ENCODE results near the gene IRX6. TPM values are rescaled to one million over a fixed set of nuclear protein-coding genes. Genes with fewer than 3 reads are reported as not detected.

IRX6 gene
- total and polyA plus RNA-seq, 2 of the 4 experiments (the other 2 are of a cell fraction) = not detected

- WGBS, 2 experiments (ENCODE audit: extremely low coverage in 2 of 2, insufficient read length in 1 of 2) = 2% methylated on average over 7 of the region's 26 CpGs; no CpG with 5 or more reads in 1 of the 2 experiments
- H2BK120ac ChIP-seq (ENCODE audit: low read depth, low read length) = no peak overlapping the region
- H2BK15ac ChIP-seq (ENCODE audit: low read depth, low read length) = no peak overlapping the region
- no peak overlapping the region for H2BK5ac ChIP-seq (ENCODE audit: low read depth, low read length, poor library complexity, severe bottlenecking)
- no peak overlapping the region for H3K14ac ChIP-seq (replicated peaks; ENCODE audit: low read depth, low read length)
- TF ChIP-seq POLR2A (IDR thresholded peaks at IDR 0.05; ENCODE audit: low read depth, low read length) = no peak
- TF ChIP-seq CTCF (conservative IDR thresholded peaks at IDR 0.05; ENCODE audit: low read depth, low read length) = peak; percentile 37
- TF ChIP-seq RAD21 (IDR thresholded peaks at IDR 0.05; ENCODE audit: low read length) = peak; percentile 43
- no peak for TF ChIP-seq CHD1 (IDR thresholded peaks at IDR 0.05; ENCODE audit: low read depth, low read length)
- no peak for TF ChIP-seq BHLHE40 (IDR thresholded peaks at IDR 0.05; ENCODE audit: low read depth, low read length)
- TF ChIP-seq NFE2L2 (IDR thresholded peaks at IDR 0.05; ENCODE audit: low read depth, low read length) = no peak
- no peak overlapping the region for H4K8ac ChIP-seq (ENCODE audit: low read depth in 2 of 2, low read length in 2 of 2)
- no peaks in the 10 kb centered on the region for H3K79me1 ChIP-seq (ENCODE audit: low read depth in 1 of 2, low read length in 2 of 2)
- H3K36me3 ChIP-seq (ENCODE audit: control insufficient read depth, insufficient read depth, low read length) = no peaks in the 10 kb centered on the region
- ATAC-seq (ENCODE audit: low read depth) = peak; percentile 81
- H3K23ac ChIP-seq (ENCODE audit: low read depth, low read length) = no peak overlapping the region
- H4K5ac ChIP-seq (ENCODE audit: low read depth, low read length) = no peak overlapping the region
- no TSS peak for BruUV-seq (replicated peaks)
- dilution Hi-C loops (cut with HindIII; ENCODE audit: low sequenced_read_pairs, unreplicated experiment) (no loop called here), intact Hi-C loops (cut with micrococcal nuclease) (loop anchor here (1.0 to 5.0 kb wide), 2 partner anchors 1425 to 1479 kb away; no protein-coding TSS in a partner anchor), in situ Hi-C loops (cut with MboI; ENCODE audit: low sequenced_read_pairs) (no loop called here)
- H3K9me1 ChIP-seq (ENCODE audit: insufficient read depth, low read length) = no peaks in the 10 kb centered on the region
- H3K27ac ChIP-seq (ENCODE audit: insufficient read depth, low read length) = no peak overlapping the region
- H3K4me2 ChIP-seq (ENCODE audit: low read depth, low read length) = no peak overlapping the region
- H3K27me3 ChIP-seq (ENCODE audit: control insufficient read depth, insufficient read depth, low read length) = peaks cover 19% of the 10 kb centered on the region
- no peaks in the 10 kb centered on the region for H3K9me3 ChIP-seq (ENCODE audit: control insufficient read depth, insufficient read depth, low read length)
- H2AFZ ChIP-seq (replicated peaks; ENCODE audit: low read length, poor library complexity) = peak overlapping the region; percentile 4
- H3K4me3 ChIP-seq (ENCODE audit: insufficient read depth, low read depth, low read length) = no peak overlapping the region
- peak; percentile 8 for DNase-seq
- no peak overlapping the region for H2AK5ac ChIP-seq (ENCODE audit: low read depth, low read length)
- no peaks in the 10 kb centered on the region for H4K20me1 ChIP-seq (ENCODE audit: insufficient read depth, low read length)
- H3K18ac ChIP-seq (ENCODE audit: low read depth, low read length) = no peak overlapping the region
- POLR2A ChIA-PET (ENCODE audit: unreplicated experiment) = no interaction called here
- H3K56ac ChIP-seq (ENCODE audit: extremely low read depth, insufficient read depth, low read length) = no peak overlapping the region
- no peak overlapping the region for H3K9ac ChIP-seq (ENCODE audit: low read depth, low read length)
- H3K4ac ChIP-seq (ENCODE audit: low read depth, low read length) = no peak overlapping the region
- CTCF ChIA-PET = interaction anchor here (0.6 kb wide), 2 partner anchors 1703 to 1804 kb away, joined by 3 to 5 read pairs; no protein-coding TSS in a partner anchor
- no peaks in the 10 kb centered on the region for H3K4me1 ChIP-seq (ENCODE audit: control insufficient read depth, insufficient read depth, low read length)
- no peak overlapping the region for H2AK9ac ChIP-seq (replicated peaks; ENCODE audit: low read depth, low read length, poor library complexity)
- H4K91ac ChIP-seq (ENCODE audit: insufficient read depth, low read depth, low read length) = no peak overlapping the region
- H2BK20ac ChIP-seq (ENCODE audit: low read depth, low read length) = no peak overlapping the region
Observed at GRCh38 chr16:55370762-55371482, 46.9 kb downstream of the IRX6 start.
